SIG-M5 treated with dmso at 0.1 percent for 504 hours (cell line): ENCODE results near the gene NMBR.
A peak's percentile ranks its signal among the peaks of the same experiment; 100 is the strongest.
"Not testable (repeated sequence)": the region's sequence is repeated elsewhere in the genome, so short reads cannot be mapped to it uniquely, and the experiment has no call there.

Source experiments
- DNase-seq: peaks from one replicate; lab custom pipeline; 2025; ENCODE audit not compliant: unreplicated experiment; lab: John Stamatoyannopoulos, UW

NMBR gene

GRCh38 chr6:142155895-142156757 lies 9.2 kb upstream of the NMBR start:
- no peak for DNase-seq

- DNase-seq = no peak
These were observed 8.2 kb upstream of the NMBR start for GRCh38 chr6:142155091-142155490.

- DNase-seq = no peak
These were observed 7.4 kb upstream of the NMBR start for GRCh38 chr6:142154336-142154735.

GRCh38 chr6:142153196-142153595 lies 6.3 kb upstream of the NMBR start:
- no peak for DNase-seq

GRCh38 chr6:142152746-142153145 lies 5.8 kb upstream of the NMBR start:
- DNase-seq = no peak

GRCh38 chr6:142141531-142141930 lies 5.4 kb downstream of the NMBR start:
- DNase-seq = not testable (repeated sequence)

GRCh38 chr6:142138876-142139275 lies 8.0 kb downstream of the NMBR start:
- no peak for DNase-seq

- no peak for DNase-seq
These were observed 14.3 kb downstream of the NMBR start, which contains the start of gene GJE1 for GRCh38 chr6:142132625-142133024. GJE1 (plus strand) TSS chr6:142132925; CDS start chr6:142133159, 234 bp downstream.

- DNase-seq = no peak
These were observed 16.1 kb downstream of the NMBR start for GRCh38 chr6:142130814-142131213.

- DNase-seq = no peak
These were observed 25.6 kb downstream of the NMBR start for GRCh38 chr6:142121342-142121741.

GRCh38 chr6:142118925-142119324 lies 28.0 kb downstream of the NMBR start:
- DNase-seq = no peak

- DNase-seq = no peak
These were observed 28.6 kb downstream of the NMBR start for GRCh38 chr6:142118328-142118727.

- no peak for DNase-seq
These were observed 29.6 kb downstream of the NMBR start for GRCh38 chr6:142117366-142117765.

GRCh38 chr6:142112451-142113061 lies 34.4 kb downstream of the NMBR start:
- DNase-seq = peak; percentile 63

- not testable (repeated sequence) for DNase-seq
These were observed 36.1 kb downstream of the NMBR start for GRCh38 chr6:142110820-142111219.

GRCh38 chr6:142104820-142105219 lies 42.1 kb downstream of the NMBR start:
- DNase-seq = not testable (repeated sequence)

- DNase-seq = no peak
These were observed 58.1 kb downstream of the NMBR start for GRCh38 chr6:142088858-142089216.

- DNase-seq = no peak
These were observed 58.7 kb downstream of the NMBR start for GRCh38 chr6:142087950-142088857.

GRCh38 chr6:142079130-142079529 lies 67.8 kb downstream of the NMBR start:
- DNase-seq = no peak

GRCh38 chr6:142075516-142076101 lies 71.3 kb downstream of the NMBR start:
- DNase-seq = no peak

- no peak for DNase-seq
These were observed 72.4 kb downstream of the NMBR start for GRCh38 chr6:142074516-142074915.
